SK-N-SH treated with all-trans-retinoic acid at 6 μM for 48 hours (cell line): ENCODE data around the gene TANC1.

ENCODE experiments used
- ATAC-seq: fragments of 200-7000 bp; cut with Tn5 transposase; 3 replicates; pipeline ENCODE4 v1.9.1; 2020; ENCODE audit warnings: mild to moderate bottlenecking, moderate library complexity
- ARNTL ChIP-seq: fragments of 450-650 bp; formaldehyde crosslinking; IDR thresholded peaks from 2 replicates; pipeline ENCODE4 v1.5.0; 2020; ENCODE audit warnings: low read depth, mild to moderate bottlenecking, moderate library complexity, borderline replicate concordance
- BACH2 ChIP-seq: fragments of 250-450 bp; sonication (Bioruptor Pico); IDR thresholded peaks from 2 replicates; pipeline ENCODE4 v1.9.0; 2021; ENCODE audit warnings: mild to moderate bottlenecking, borderline replicate concordance
- ESRRG ChIP-seq: fragments of 250-450 bp; sonication (Bioruptor Pico); IDR thresholded peaks from 2 replicates; pipeline ENCODE4 v1.6.1; 2021; ENCODE audit warnings: mild to moderate bottlenecking
- GLIS3 ChIP-seq: fragments of 250-450 bp; sonication (Bioruptor Pico); IDR thresholded peaks from 2 replicates; pipeline ENCODE4 v1.5.0; 2020; ENCODE audit warnings: mild to moderate bottlenecking, moderate library complexity
- ISL1 ChIP-seq: fragments of 250-450 bp; sonication (Bioruptor Pico); IDR thresholded peaks from 2 replicates; pipeline ENCODE4 v2.1.2; 2022; ENCODE audit warnings: mild to moderate bottlenecking, moderate library complexity
- OSR1 ChIP-seq: fragments of 250-450 bp; sonication (Bioruptor Pico); IDR thresholded peaks from 2 replicates; pipeline ENCODE4 v1.8.0; 2022; ENCODE audit warnings: moderate library complexity, mild to moderate bottlenecking, inconsistent platforms
- PPARA ChIP-seq: fragments of 250-450 bp; sonication (Bioruptor Pico); IDR thresholded peaks from 2 replicates; pipeline ENCODE4 v1.5.0; 2020; ENCODE audit warnings: mild to moderate bottlenecking, borderline replicate concordance
- RARB ChIP-seq: fragments of 250-450 bp; sonication (Bioruptor Pico); IDR thresholded peaks from 2 replicates; pipeline ENCODE4 v1.8.0; 2021; ENCODE audit warnings: mild to moderate bottlenecking, moderate library complexity
- SNAI2 ChIP-seq: fragments of 250-450 bp; sonication (Bioruptor Pico); IDR thresholded peaks from 2 replicates; pipeline ENCODE4 v1.5.0; 2020; ENCODE audit warnings: mild to moderate bottlenecking, moderate library complexity
- TCF4 ChIP-seq: fragments of 250-450 bp; sonication (Bioruptor Pico); IDR thresholded peaks from 2 replicates; pipeline ENCODE4 v1.8.0; 2021; ENCODE audit warnings: mild to moderate bottlenecking, moderate library complexity, borderline replicate concordance
- TOX ChIP-seq: fragments of 250-450 bp; sonication (Bioruptor Pico); IDR thresholded peaks from 2 replicates; pipeline ENCODE4 v1.8.0; 2021; ENCODE audit warnings: mild to moderate bottlenecking, moderate library complexity, borderline replicate concordance
- ZC3H10 ChIP-seq: fragments of 250-450 bp; sonication (Bioruptor Pico); IDR thresholded peaks from 2 replicates; pipeline ENCODE4 v1.5.1; 2021; ENCODE audit warnings: mild to moderate bottlenecking, moderate library complexity
- ZFP30 ChIP-seq: fragments of 450-650 bp; formaldehyde crosslinking; IDR thresholded peaks from 2 replicates; pipeline ENCODE4 v1.5.0; 2022; ENCODE audit warnings: mild to moderate bottlenecking, moderate library complexity
- ZNF565 ChIP-seq: fragments of 450-650 bp; formaldehyde crosslinking; conservative IDR thresholded peaks from 2 replicates; pipeline ENCODE4 v1.5.0; 2020; ENCODE audit warnings: low read depth, mild to moderate bottlenecking, moderate library complexity
- ZNF70 ChIP-seq: fragments of 450-650 bp; formaldehyde crosslinking; IDR thresholded peaks from 2 replicates; pipeline ENCODE4 v1.5.0; 2020; ENCODE audit warnings: mild to moderate bottlenecking, moderate library complexity
- ZNF8 ChIP-seq: fragments of 450-650 bp; formaldehyde crosslinking; IDR thresholded peaks from 2 replicates; pipeline ENCODE4 v1.5.0; 2020; ENCODE audit warnings: mild to moderate bottlenecking, moderate library complexity
- TF ChIP-seq, protein P1 (sequence below): fragments of 250-450 bp; sonication (Bioruptor Pico); IDR thresholded peaks from 2 replicates; pipeline ENCODE4 v1.5.1; 2020; ENCODE audit warnings: low read depth, mild to moderate bottlenecking, moderate library complexity
- TF ChIP-seq, protein P2 (sequence below): fragments of 250-450 bp; sonication (Bioruptor Pico); IDR thresholded peaks from 2 replicates; pipeline ENCODE4 v1.5.1; 2021; ENCODE audit warnings: mild to moderate bottlenecking, moderate library complexity
- TF ChIP-seq, protein P3 (sequence below): fragments of 250-450 bp; sonication (Bioruptor Pico); IDR thresholded peaks from 2 replicates; pipeline ENCODE4 v1.8.0; 2020; ENCODE audit warnings: mild to moderate bottlenecking, moderate library complexity, borderline replicate concordance

TANC1 gene

DNA sequence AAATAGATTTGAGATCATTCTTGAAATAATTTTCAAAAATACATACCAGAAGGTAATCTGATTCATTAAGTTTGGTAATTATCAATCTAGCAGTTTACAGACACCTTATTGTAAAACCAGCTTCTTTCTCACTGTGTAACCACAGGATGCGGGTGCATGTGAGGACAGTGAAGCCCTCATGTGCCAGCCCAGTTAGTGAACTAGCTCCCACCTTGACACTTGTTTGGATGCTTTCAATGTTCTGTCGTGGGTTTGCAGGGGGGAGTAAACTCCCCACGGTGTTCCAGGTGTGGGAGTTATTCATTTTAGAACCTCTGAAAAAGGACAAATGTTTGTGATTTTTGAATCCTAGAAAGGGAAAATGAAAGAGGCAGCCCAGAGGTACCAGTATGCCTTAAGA lies 259.0 kb downstream of the TANC1 start:
- TF ChIP-seq SNAI2 (CRISPR knock-in tag) (no peak), ISL1 (no peak), ZNF8 (no peak), TOX (no peak), ARNTL (CRISPR knock-in tag) (no peak), GLIS3 (CRISPR knock-in tag) (no peak), TCF4 (CRISPR knock-in tag) (no peak), ESRRG (CRISPR knock-in tag) (no peak)
- TF ChIP-seq, protein P1, sequence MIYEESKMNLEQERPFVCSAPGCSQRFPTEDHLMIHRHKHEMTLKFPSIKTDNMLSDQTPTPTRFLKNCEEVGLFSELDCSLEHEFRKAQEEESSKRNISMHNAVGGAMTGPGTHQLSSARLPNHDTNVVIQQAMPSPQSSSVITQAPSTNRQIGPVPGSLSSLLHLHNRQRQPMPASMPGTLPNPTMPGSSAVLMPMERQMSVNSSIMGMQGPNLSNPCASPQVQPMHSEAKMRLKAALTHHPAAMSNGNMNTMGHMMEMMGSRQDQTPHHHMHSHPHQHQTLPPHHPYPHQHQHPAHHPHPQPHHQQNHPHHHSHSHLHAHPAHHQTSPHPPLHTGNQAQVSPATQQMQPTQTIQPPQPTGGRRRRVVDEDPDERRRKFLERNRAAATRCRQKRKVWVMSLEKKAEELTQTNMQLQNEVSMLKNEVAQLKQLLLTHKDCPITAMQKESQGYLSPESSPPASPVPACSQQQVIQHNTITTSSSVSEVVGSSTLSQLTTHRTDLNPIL (CRISPR knock-in tag): no peak
- no peak for ATAC-seq

DNA sequence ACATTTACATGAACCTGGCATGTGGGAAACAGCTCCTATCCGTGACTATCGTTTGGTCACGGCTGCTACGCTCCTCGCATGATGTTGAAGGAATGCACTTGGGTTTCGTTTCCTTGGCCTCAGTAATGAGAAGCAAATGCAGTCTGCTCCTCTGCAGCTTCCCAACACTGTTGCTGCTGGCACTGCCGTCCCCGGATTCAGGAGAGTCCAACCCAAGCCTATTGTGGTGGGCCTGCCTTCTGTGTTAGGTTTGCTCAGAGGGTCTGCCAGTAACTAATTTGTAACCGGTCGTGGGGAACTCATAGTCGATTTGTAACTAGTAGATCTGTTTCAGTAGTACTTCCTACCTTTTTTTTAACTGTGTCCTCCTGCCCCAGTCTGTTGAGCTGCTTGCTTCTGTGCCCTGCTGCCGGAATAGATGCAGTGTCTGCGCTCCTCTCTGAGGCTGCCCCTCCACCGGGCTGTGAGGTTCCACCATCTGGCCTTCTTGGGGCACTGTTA lies 259.7 kb downstream of the TANC1 start:
- ATAC-seq: no peak
- TF ChIP-seq SNAI2 (CRISPR knock-in tag) (no peak), PPARA (CRISPR knock-in tag) (no peak), BACH2 (CRISPR knock-in tag) (no peak), ISL1 (no peak), ZNF8 (no peak), GLIS3 (CRISPR knock-in tag) (no peak), ZNF70 (CRISPR knock-in tag) (no peak)
- TF ChIP-seq, protein P1 (CRISPR knock-in tag): no peak
- TF ChIP-seq, protein P2, sequence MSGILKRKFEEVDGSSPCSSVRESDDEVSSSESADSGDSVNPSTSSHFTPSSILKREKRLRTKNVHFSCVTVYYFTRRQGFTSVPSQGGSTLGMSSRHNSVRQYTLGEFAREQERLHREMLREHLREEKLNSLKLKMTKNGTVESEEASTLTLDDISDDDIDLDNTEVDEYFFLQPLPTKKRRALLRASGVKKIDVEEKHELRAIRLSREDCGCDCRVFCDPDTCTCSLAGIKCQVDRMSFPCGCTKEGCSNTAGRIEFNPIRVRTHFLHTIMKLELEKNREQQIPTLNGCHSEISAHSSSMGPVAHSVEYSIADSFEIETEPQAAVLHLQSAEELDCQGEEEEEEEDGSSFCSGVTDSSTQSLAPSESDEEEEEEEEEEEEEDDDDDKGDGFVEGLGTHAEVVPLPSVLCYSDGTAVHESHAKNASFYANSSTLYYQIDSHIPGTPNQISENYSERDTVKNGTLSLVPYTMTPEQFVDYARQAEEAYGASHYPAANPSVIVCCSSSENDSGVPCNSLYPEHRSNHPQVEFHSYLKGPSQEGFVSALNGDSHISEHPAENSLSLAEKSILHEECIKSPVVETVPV (CRISPR knock-in tag): no peak
- TF ChIP-seq, protein P3, sequence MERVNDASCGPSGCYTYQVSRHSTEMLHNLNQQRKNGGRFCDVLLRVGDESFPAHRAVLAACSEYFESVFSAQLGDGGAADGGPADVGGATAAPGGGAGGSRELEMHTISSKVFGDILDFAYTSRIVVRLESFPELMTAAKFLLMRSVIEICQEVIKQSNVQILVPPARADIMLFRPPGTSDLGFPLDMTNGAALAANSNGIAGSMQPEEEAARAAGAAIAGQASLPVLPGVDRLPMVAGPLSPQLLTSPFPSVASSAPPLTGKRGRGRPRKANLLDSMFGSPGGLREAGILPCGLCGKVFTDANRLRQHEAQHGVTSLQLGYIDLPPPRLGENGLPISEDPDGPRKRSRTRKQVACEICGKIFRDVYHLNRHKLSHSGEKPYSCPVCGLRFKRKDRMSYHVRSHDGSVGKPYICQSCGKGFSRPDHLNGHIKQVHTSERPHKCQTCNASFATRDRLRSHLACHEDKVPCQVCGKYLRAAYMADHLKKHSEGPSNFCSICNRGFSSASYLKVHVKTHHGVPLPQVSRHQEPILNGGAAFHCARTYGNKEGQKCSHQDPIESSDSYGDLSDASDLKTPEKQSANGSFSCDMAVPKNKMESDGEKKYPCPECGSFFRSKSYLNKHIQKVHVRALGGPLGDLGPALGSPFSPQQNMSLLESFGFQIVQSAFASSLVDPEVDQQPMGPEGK (CRISPR knock-in tag): no peak

DNA sequence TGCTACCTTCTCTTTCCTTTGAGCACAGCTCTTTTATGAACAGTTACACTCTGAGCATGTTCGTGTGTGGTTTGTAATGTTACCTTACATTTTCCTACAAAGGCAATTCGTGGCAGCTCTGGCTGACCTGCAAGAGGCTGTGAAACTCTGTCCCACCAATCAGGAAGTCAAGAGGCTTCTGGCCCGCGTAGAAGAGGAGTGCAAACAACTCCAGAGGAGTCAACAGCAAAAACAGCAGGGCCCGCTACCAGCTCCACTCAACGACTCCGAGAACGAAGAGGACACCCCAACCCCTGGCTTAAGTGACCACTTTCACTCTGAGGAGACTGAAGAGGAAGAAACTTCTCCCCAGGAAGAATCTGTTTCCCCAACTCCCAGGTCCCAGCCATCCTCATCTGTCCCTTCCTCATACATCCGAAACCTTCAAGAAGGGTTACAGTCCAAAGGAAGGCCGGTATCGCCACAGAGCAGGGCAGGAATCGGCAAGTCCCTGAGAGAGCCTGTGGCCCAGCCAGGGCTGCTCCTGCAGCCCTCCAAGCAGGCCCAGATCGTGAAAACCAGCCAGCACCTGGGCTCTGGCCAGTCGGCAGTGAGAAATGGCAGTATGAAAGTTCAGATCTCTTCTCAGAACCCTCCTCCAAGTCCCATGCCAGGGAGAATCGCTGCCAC lies 261.2 kb downstream of the TANC1 start:
- TF ChIP-seq, protein P3 (CRISPR knock-in tag): no peak
- no peak for TF ChIP-seq GLIS3 (CRISPR knock-in tag)
- no peak for TF ChIP-seq OSR1 (CRISPR knock-in tag)
- TF ChIP-seq ARNTL (CRISPR knock-in tag): no peak
- no peak for TF ChIP-seq PPARA (CRISPR knock-in tag)
- no peak for TF ChIP-seq ZNF565 (CRISPR knock-in tag)
- TF ChIP-seq ISL1: no peak
- no peak for TF ChIP-seq ESRRG (CRISPR knock-in tag)
- TF ChIP-seq ZFP30: no peak
- no peak for TF ChIP-seq ZNF70 (CRISPR knock-in tag)
- no peak for TF ChIP-seq ZC3H10
- no peak for TF ChIP-seq SNAI2 (CRISPR knock-in tag)
- TF ChIP-seq, all 23 proteins: peak for 0
- ATAC-seq: no peak

DNA sequence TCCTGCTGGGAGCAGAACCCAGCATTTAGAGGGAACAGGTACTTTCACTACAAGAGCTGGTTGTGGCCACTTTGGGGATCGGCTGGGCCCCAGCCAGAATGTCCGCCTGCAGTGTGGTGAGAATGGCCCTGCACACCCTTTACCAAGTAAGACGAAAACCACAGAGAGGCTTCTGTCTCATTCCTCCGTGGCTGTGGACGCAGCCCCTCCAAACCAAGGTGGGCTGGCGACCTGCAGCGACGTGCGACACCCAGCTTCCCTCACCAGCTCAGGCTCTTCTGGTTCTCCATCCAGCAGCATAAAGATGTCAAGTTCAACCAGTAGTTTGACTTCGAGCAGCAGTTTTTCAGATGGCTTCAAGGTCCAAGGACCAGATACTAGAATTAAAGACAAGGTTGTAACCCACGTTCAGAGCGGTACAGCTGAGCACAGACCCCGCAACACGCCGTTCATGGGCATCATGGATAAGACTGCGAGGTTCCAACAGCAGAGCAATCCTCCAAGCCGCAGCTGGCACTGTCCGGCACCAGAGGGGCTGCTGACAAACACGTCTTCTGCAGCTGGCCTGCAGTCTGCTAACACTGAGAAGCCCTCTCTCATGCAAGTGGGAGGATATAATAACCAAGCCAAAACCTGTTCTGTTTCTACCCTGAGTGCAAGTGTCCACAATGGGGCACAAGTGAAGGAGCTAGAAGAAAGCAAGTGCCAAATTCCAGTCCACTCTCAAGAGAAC lies 261.9 kb downstream of the TANC1 start:
- no peak for ATAC-seq
- TF ChIP-seq ESRRG (CRISPR knock-in tag) (no peak), RARB (CRISPR knock-in tag) (no peak), ZNF565 (CRISPR knock-in tag) (no peak), ZFP30 (no peak)
- TF ChIP-seq, protein P3 (CRISPR knock-in tag): no peak
